ENCODE results near the gene GUCA1A.

Gene GUCA1A

DNA sequence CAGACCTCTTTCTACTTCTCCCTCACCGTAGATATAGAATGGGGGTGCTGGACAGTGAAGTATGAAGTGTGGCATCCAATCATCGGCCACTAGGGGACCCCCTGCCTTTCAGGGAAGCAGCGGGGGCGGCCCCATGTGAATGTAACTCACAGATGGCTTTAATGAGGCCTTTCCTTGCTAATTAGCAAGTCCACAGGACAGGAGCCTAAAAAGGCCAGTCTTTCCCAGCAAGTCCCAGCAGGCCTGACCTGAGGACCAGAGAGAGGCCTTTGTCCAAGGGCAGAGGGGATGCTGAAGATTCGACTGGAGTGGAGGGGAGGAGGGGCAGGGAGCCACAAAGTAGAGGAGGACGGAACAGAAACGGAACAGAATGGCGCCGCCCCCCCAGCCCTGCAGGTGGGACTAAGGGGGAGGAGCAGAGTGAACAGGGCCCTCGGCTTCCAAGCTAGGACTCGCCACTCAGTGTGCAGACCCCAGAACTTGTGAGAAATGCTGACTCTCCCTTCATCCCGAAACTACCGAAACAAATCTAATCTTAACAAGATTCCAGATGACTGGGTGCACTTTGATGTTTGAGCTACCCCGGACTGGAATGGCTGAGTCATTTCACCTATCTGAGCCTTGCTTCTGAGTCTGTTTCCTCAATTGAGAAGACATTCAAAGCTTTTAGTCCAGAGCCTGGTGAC is 36.5 kb upstream of the GUCA1A start:
- peaks cover 11% of the 10 kb centered on the region for H3K36me3 ChIP-seq (ENCODE audit: control insufficient read depth, insufficient read depth, low read length)
- H3K9me3 ChIP-seq (ENCODE audit: control insufficient read depth, insufficient read depth, low read length), result no peaks in the 10 kb centered on the region
- H3K27me3 ChIP-seq (ENCODE audit: control insufficient read depth, insufficient read depth, low read length), result no peaks in the 10 kb centered on the region
- H3K4me1 ChIP-seq (ENCODE audit: control insufficient read depth, insufficient read depth, low read length), result peaks cover 44% of the 10 kb centered on the region
- H3K4me3 ChIP-seq (ENCODE audit: low read depth, low read length), result peak overlapping the region; percentile 24
- peak overlapping the region; percentile 51 for H3K9ac ChIP-seq (ENCODE audit: low read depth, low read length)

DNA sequence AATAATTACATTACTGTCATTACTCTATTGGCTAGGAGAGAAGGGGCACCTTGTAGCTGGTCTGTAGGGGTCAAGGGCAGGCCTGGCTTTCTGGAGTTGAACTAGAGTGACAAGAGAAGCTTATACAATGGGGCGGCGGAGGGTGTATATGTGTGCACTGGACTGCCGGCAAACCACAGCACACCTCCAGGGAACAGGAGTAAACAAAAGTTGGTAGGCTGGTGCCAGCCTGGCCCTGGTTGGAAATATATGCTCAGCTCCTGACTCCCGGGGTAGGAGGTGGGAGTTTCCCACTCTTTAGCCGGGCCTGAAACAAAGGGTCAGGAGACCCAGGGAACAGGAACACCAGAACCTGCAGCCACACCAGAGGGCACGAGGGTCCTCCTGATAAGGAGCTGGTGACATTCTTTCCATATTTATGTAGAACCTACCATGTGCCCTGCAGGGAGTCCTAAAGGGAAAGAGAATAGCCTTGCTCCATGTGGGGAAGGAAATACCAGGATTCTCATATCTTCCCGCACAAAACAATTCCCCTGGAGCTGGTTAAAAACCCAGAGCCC is 35.9 kb upstream of the GUCA1A start:
- Histone ChIP-seq H3K27me3 (ENCODE audit: control insufficient read depth, insufficient read depth, low read length) (no peaks in the 10 kb centered on the region), H3K4me1 (ENCODE audit: control insufficient read depth, insufficient read depth, low read length) (peaks cover 44% of the 10 kb centered on the region), H3K9me3 (ENCODE audit: control insufficient read depth, insufficient read depth, low read length) (no peaks in the 10 kb centered on the region), H3K9ac (ENCODE audit: low read depth, low read length) (peak overlapping the region; percentile 51), H3K4me3 (ENCODE audit: low read depth, low read length) (peak overlapping the region; percentile 24), H3K36me3 (ENCODE audit: control insufficient read depth, insufficient read depth, low read length) (peaks cover 10% of the 10 kb centered on the region)

DNA sequence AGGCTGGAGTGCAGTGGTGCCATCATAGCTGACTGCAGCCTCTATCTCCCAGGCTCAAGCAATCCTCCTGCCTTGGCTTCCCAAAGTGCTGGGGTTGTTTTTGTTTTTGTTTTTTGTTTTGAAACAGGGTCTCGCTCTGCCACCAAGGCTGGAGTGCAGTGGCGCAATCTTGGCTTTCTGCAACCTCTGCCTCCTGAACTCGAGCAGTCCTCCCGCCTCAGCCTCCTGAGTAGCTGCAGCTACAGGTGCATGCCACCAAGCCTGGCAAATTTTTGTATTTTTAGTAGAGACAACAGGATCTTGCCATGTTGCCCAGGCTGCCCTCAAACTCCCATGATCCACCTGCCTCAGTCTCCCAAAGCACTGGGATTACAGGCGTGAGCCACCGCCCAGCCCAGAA is 35.0 kb upstream of the GUCA1A start:
- Histone ChIP-seq H3K4me1 (ENCODE audit: control insufficient read depth, insufficient read depth, low read length) (peaks cover 44% of the 10 kb centered on the region), H3K9ac (ENCODE audit: low read depth, low read length) (no peak overlapping the region)

DNA sequence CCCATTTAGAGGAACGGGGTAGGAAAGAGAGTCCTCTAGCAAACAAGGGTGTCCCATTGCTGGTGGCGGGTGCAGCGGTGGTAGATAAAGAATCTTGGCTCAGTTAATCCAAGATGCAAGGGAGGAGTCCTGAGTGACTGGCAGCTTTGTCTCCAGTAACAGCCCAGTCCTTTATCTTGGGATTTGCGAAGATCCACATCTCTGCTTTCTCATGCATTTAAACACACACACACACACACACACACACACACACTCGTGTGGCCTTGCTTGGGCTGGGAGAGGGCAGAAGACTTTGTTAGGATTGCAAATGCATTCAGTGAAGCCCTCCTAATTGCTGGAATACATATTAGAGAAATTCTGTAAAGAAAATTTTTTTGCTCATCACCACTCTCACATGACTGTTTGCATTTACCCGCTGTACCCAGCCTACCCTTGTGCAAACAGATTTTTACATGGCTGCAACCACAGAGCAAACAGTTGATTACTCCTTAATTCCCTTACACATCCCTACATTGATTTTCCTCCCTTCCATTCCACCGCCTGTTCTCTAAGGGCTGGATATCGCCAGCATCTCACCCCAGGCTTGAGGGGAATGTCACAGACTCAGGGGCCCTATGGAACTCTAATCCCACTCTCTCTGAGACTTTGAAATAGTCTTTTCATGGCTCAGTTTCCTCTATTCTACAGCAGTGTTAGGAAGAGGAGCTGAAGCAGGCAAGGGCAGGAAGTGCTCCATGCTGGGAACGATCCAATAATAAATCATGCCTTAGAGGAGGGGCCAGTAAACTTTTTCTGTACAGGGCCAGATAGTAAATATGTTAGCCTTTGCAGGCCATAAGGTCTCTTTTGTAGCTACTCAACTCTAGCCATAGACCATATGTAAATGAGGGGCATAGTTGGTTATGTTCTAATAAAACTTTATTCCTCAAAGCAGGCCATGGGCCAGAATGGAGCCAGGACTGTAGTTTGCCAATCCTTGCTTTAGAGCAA is 34.2 kb upstream of the GUCA1A start:
- Histone ChIP-seq H3K9me3 (ENCODE audit: control insufficient read depth, insufficient read depth, low read length) (no peaks in the 10 kb centered on the region), H3K36me3 (ENCODE audit: control insufficient read depth, insufficient read depth, low read length) (peaks cover 7% of the 10 kb centered on the region), H3K9ac (ENCODE audit: low read depth, low read length) (peak overlapping the region; percentile 32), H3K4me1 (ENCODE audit: control insufficient read depth, insufficient read depth, low read length) (peaks cover 40% of the 10 kb centered on the region), H3K4me3 (ENCODE audit: low read depth, low read length) (peak overlapping the region; percentile 18), H3K27me3 (ENCODE audit: control insufficient read depth, insufficient read depth, low read length) (no peaks in the 10 kb centered on the region)

More for the DNA sequence above, 35.0 kb upstream of the GUCA1A start:
- Histone ChIP-seq H3K4me3 (ENCODE audit: low read depth, low read length) (no peak overlapping the region), H3K36me3 (ENCODE audit: control insufficient read depth, insufficient read depth, low read length) (peaks cover 10% of the 10 kb centered on the region), H3K9me3 (ENCODE audit: control insufficient read depth, insufficient read depth, low read length) (no peaks in the 10 kb centered on the region), H3K27me3 (ENCODE audit: control insufficient read depth, insufficient read depth, low read length) (no peaks in the 10 kb centered on the region)

DNA sequence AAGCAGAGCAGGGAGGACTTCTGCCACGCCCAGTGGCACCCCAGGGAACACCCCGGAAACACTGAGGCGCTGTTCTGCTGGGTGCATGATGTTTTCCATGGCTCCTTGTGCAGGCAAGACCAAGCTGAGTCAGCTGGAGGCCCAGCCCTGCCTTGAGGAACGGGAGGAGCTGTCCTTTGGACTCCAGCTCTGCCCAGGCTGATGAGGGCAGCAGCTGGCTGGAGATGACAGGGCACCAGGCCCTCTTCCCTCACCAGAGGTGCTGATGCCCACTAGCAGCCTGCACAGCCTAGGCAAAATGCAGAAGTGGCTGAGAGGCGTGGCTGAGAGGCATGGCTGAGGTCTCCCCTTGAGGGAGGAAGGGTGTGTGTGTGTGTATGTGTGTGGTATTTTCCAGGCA is 33.1 kb upstream of the GUCA1A start:
- Histone ChIP-seq H3K4me3 (ENCODE audit: low read depth, low read length) (peak overlapping the region; percentile 18), H3K4me1 (ENCODE audit: control insufficient read depth, insufficient read depth, low read length) (peaks cover 37% of the 10 kb centered on the region)

DNA sequence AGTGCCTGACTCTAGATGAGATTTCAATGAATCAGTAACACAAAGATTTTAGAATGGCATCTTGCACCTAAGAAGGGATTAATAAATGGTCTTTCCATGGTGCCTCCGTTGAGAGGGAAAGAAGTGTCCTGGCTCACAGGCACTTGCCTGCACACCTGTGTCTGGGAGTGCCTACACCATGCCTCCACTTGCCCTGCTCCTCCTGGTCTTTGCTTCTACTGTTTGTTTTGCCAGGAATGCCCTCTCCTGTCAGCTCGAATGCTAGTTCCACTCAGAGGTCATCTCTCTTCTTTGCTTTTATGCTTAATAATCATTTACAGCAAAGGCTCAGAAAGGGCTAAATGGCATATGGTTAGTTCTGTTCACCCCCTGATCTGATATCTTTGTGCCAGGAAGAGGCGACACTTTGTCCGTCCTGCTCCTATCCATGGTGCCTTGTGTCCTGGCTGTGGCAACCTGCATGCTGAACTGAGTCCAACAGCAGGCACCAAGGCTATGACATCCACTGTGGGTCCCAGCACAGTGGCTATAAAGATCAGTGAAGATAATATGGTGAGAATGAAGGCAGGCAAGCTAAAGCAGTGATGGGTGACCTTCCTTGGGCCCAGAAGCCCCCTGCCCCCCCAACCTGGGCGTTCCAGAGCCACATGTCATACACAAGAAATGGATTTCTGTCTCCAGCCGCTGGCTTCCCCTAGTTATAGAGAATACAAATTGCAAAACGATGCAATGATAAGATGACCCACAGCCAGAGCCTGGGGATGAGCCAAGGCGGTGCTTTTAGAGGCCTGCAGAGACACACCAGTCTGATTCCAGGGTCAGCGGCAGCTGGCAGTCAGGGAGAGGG is 32.2 kb upstream of the GUCA1A start:
- no peaks in the 10 kb centered on the region for H3K27me3 ChIP-seq (ENCODE audit: control insufficient read depth, insufficient read depth, low read length)
- no peaks in the 10 kb centered on the region for H3K9me3 ChIP-seq (ENCODE audit: control insufficient read depth, insufficient read depth, low read length)
- peaks cover 4% of the 10 kb centered on the region for H3K36me3 ChIP-seq (ENCODE audit: control insufficient read depth, insufficient read depth, low read length)
- peak overlapping the region; percentile 85 for H3K9ac ChIP-seq (ENCODE audit: low read depth, low read length)
- peak overlapping the region; percentile 71 for H3K4me3 ChIP-seq (ENCODE audit: low read depth, low read length)
- H3K4me1 ChIP-seq (ENCODE audit: control insufficient read depth, insufficient read depth, low read length), result peaks cover 35% of the 10 kb centered on the region

More for the DNA sequence above, 33.1 kb upstream of the GUCA1A start:
- Histone ChIP-seq H3K36me3 (ENCODE audit: control insufficient read depth, insufficient read depth, low read length) (peaks cover 7% of the 10 kb centered on the region), H3K9ac (ENCODE audit: low read depth, low read length) (no peak overlapping the region), H3K27me3 (ENCODE audit: control insufficient read depth, insufficient read depth, low read length) (no peaks in the 10 kb centered on the region), H3K9me3 (ENCODE audit: control insufficient read depth, insufficient read depth, low read length) (no peaks in the 10 kb centered on the region)

DNA sequence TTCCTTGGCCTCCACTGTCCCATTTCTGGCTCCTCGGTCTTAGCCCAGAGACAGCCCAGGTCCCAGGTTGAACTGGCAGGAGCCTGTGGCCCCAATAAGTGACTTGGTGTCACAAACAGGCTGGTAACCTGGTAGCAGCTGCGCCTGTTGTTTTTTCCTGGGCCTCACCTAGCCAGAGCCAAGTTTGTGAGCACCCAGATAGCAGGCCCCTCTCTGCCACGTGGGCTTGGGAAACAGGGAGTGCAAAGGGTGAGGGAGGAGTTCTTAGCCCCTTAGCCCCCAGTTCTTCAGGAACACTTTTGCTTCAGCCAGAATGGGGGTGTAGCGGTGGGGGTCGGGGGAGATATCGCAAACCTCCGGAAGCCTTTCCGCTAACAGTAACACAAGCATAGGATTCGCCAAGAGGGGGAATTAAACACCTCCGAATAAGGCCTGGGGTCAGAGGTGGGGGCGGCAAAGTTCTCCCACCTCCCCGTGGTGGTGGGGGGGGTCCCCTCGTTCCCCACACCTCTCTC is 31.5 kb upstream of the GUCA1A start:
- H3K4me3 ChIP-seq (ENCODE audit: low read depth, low read length), result peak overlapping the region; percentile 71
- peaks cover 31% of the 10 kb centered on the region for H3K4me1 ChIP-seq (ENCODE audit: control insufficient read depth, insufficient read depth, low read length)
- H3K9ac ChIP-seq (ENCODE audit: low read depth, low read length), result peak overlapping the region; percentile 85
- H3K9me3 ChIP-seq (ENCODE audit: control insufficient read depth, insufficient read depth, low read length), result no peaks in the 10 kb centered on the region
- H3K27me3 ChIP-seq (ENCODE audit: control insufficient read depth, insufficient read depth, low read length), result no peaks in the 10 kb centered on the region
- H3K36me3 ChIP-seq (ENCODE audit: control insufficient read depth, insufficient read depth, low read length), result peaks cover 4% of the 10 kb centered on the region

DNA sequence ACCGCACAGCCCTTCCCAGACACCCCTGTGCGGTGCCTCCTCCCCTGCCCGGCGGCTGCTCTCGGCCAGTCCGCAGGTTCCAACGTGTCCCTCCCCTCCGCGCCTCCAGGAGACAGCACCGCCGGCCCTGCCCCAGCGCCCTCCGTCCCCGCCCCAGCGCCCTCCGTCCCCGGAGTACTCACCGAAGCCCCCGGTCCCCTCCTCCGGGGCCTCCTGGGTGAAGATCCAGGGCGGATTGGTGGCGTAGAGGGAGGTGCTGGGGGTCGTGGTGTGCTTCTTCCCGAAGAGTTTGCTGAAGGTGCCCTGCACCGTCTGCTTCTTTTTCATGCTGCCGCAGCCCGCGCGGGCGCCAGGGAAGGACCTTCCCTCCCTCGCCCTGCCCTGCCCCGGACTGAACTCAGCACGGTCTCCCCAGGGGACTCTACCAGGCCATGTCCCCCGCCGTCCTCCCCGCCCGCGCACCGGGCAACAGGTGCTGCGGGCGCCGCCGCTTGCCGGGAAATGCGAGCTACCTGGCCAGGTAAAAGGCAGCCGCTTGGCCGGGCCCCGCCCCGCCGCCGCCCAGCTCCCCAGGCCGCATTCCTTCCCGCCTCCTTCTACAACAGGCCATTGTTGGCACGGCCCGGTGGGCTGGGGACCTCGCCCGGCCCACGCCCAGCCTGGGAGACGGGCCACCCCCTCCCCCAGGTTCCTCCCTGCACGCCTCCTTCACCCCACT is 30.9 kb upstream of the GUCA1A start, which contains the start of gene C6orf132:
TSS of gene C6orf132 (minus strand) at position 503 of the 718 bp plus-strand sequence. CDS start at position 327, 176 bp downstream.
- Histone ChIP-seq H3K9me3 (ENCODE audit: control insufficient read depth, insufficient read depth, low read length) (no peaks in the 10 kb centered on the region), H3K9ac (ENCODE audit: low read depth, low read length) (peak within 1 kb of the TSS; percentile 85), H3K27me3 (ENCODE audit: control insufficient read depth, insufficient read depth, low read length) (no peaks in the 10 kb centered on the region), H3K4me1 (ENCODE audit: control insufficient read depth, insufficient read depth, low read length) (peaks cover 25% of the 10 kb centered on the region), H3K36me3 (ENCODE audit: control insufficient read depth, insufficient read depth, low read length) (peaks cover 4% of the 10 kb centered on the region), H3K4me3 (ENCODE audit: low read depth, low read length) (peak within 1 kb of the TSS; percentile 71)

DNA sequence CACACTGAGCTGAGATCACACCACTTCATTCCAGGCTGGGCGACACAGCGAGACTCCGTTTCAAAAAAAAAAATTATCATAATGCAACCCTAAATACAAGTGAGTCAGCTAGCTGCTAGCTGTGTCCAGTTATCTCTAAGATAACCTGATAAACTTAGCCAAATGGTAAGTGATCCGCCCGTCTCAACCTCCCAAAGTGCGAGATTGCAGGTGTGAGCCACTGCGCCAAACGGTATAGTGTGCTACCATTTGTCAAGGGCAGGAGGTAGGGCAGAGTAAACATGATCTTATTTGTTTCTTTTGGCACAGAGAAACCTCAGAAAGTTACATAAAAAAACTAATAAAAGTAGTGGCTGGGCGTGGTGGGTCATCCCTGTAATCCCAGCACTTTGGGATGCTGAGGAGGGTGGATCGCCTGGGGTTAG is 26.0 kb upstream of the GUCA1A start:
- peaks cover 3% of the 10 kb centered on the region for H3K36me3 ChIP-seq (ENCODE audit: control insufficient read depth, insufficient read depth, low read length)
- no peaks in the 10 kb centered on the region for H3K9me3 ChIP-seq (ENCODE audit: control insufficient read depth, insufficient read depth, low read length)
- no peak overlapping the region for H3K9ac ChIP-seq (ENCODE audit: low read depth, low read length)
- H3K4me3 ChIP-seq (ENCODE audit: low read depth, low read length), result no peak overlapping the region
- no peaks in the 10 kb centered on the region for H3K27me3 ChIP-seq (ENCODE audit: control insufficient read depth, insufficient read depth, low read length)
- peaks cover 2% of the 10 kb centered on the region for H3K4me1 ChIP-seq (ENCODE audit: control insufficient read depth, insufficient read depth, low read length)

DNA sequence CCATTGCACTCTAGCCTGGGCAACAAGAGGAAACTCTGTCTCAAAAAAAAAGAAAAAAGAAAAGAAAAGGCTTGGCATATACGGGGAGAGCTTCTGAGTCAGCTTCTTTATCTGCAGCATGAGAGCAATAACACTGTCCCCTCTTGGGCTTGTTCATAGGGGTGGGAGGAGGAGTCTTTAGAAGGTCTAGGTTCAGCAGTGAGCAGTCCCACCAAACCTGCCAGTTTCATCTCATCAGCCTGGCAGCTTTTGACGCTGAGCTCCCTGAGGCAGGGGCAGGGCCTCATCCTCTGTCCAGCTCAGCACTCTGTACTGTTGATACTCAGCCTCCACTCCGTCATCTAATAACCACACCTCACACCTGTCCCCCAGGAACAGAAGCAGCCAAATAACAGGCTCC is 25.1 kb upstream of the GUCA1A start:
- no peak overlapping the region for H3K4me3 ChIP-seq (ENCODE audit: low read depth, low read length)
- peaks cover 3% of the 10 kb centered on the region for H3K4me1 ChIP-seq (ENCODE audit: control insufficient read depth, insufficient read depth, low read length)
- no peaks in the 10 kb centered on the region for H3K27me3 ChIP-seq (ENCODE audit: control insufficient read depth, insufficient read depth, low read length)
- no peaks in the 10 kb centered on the region for H3K36me3 ChIP-seq (ENCODE audit: control insufficient read depth, insufficient read depth, low read length)
- H3K9me3 ChIP-seq (ENCODE audit: control insufficient read depth, insufficient read depth, low read length), result no peaks in the 10 kb centered on the region
- H3K9ac ChIP-seq (ENCODE audit: low read depth, low read length), result no peak overlapping the region

Measured in iPS-15b (cell line).